ENCODE results near the gene RGCC. TPM values are rescaled to one million over a fixed set of nuclear protein-coding genes. Genes with fewer than 3 reads are reported as not detected.

Gene RGCC
- total and polyA plus RNA-seq, 9 donors = 1.7 to 62.2 (median 5.2) TPM

- intact Hi-C loops (cut with DNase I) = no loop called here
- 70 to 72% (median 71%) methylated on average over 9 of the region's 9 CpGs for WGBS, 3 donors
- H3K4me1 ChIP-seq (ENCODE audit: insufficient read depth) = peaks cover 1% of the 10 kb centered on the region
- H3K27ac ChIP-seq = no peak overlapping the region
- H3K27me3 ChIP-seq = no peaks in the 10 kb centered on the region
- no peak for DNase-seq
- H3K36me3 ChIP-seq = no peaks in the 10 kb centered on the region
- TF ChIP-seq CTCF (IDR thresholded peaks at IDR 0.05) = no peak
- no peak for TF ChIP-seq POLR2A (IDR thresholded peaks at IDR 0.05)
- no peak for TF ChIP-seq EP300 (IDR thresholded peaks at IDR 0.05)
- no peak overlapping the region for H3K4me3 ChIP-seq
- H3K9me3 ChIP-seq = no peaks in the 10 kb centered on the region
Measured at GRCh38 chr13:41496420-41497234, 39.3 kb downstream of the RGCC start.

GRCh38 chr13:41497436-41497835 lies 40.1 kb downstream of the RGCC start:
- DNase-seq = no peak
- Histone ChIP-seq H3K36me3 (no peaks in the 10 kb centered on the region), H3K9me3 (no peaks in the 10 kb centered on the region), H3K27me3 (no peaks in the 10 kb centered on the region), H3K4me1 (ENCODE audit: insufficient read depth) (peaks cover 4% of the 10 kb centered on the region), H3K27ac (no peak overlapping the region), H3K4me3 (no peak overlapping the region)
- no peak for TF ChIP-seq CTCF (IDR thresholded peaks at IDR 0.05)
- no peak for TF ChIP-seq POLR2A (IDR thresholded peaks at IDR 0.05)
- 92 to 94% (median 93%) methylated on average over 5 of the region's 5 CpGs for WGBS, 3 donors
- intact Hi-C loops (cut with DNase I) = no loop called here

- Histone ChIP-seq H3K36me3 (no peaks in the 10 kb centered on the region), H3K9me3 (no peaks in the 10 kb centered on the region), H3K27ac (no peak overlapping the region), H3K27me3 (no peaks in the 10 kb centered on the region), H3K4me1 (ENCODE audit: insufficient read depth) (peaks cover 4% of the 10 kb centered on the region), H3K4me3 (no peak overlapping the region)
- intact Hi-C loops (cut with DNase I) = no loop called here
- TF ChIP-seq EP300 (IDR thresholded peaks at IDR 0.05) (no peak), POLR2A (IDR thresholded peaks at IDR 0.05) (no peak), CTCF (IDR thresholded peaks at IDR 0.05) (no peak)
- DNase-seq = no peak
- WGBS, 3 donors = 94 to 95% (median 94%) methylated on average over 5 of the region's 5 CpGs
Measured at GRCh38 chr13:41499452-41499851, 42.1 kb downstream of the RGCC start.

GRCh38 chr13:41500511-41500910 lies 43.2 kb downstream of the RGCC start:
- H3K27me3 ChIP-seq = no peaks in the 10 kb centered on the region
- intact Hi-C loops (cut with DNase I) = no loop called here
- H3K9me3 ChIP-seq = no peaks in the 10 kb centered on the region
- 90 to 95% (median 94%) methylated on average over 5 of the region's 5 CpGs for WGBS, 3 donors
- H3K27ac ChIP-seq = no peak overlapping the region
- H3K4me1 ChIP-seq (ENCODE audit: insufficient read depth) = peaks cover 3% of the 10 kb centered on the region
- no peak overlapping the region for H3K4me3 ChIP-seq
- TF ChIP-seq POLR2A (IDR thresholded peaks at IDR 0.05) (no peak), EP300 (IDR thresholded peaks at IDR 0.05) (no peak), CTCF (IDR thresholded peaks at IDR 0.05) (no peak)
- H3K36me3 ChIP-seq = no peaks in the 10 kb centered on the region
- no peak for DNase-seq
